ENCODE measurements around the gene PITX3. TPM values are rescaled to one million over a fixed set of nuclear protein-coding genes. Genes with fewer than 3 reads are reported as not detected.

The PITX3 gene
- polyA plus RNA-seq, 3 donors: not detected

GRCh38 chr10:102185272-102185671 lies 56.0 kb downstream of the PITX3 start:
- peaks cover 3 to 16% (median 6%) of the 10 kb centered on the region in 7 donors for H3K9me3 Mint-ChIP-seq
- Histone ChIP-seq H3K4me1 (ENCODE audit: control insufficient read depth in 1 of 2, insufficient read depth in 2 of 2, low read length in 2 of 2) (peaks cover 2 to 11% of the 10 kb centered on the region in 2 donors), H4K20me1 (ENCODE audit: insufficient read depth, low read length) (no peaks in the 10 kb centered on the region), H3K9me3 (replicated peaks in 1 of 2; ENCODE audit: control insufficient read depth in 1 of 2, insufficient read depth in 1 of 2, low read length in 2 of 2) (peaks cover 0 to 4% of the 10 kb centered on the region in 2 donors), H3K27me3 (ENCODE audit: control insufficient read depth in 2 of 2, insufficient read depth in 2 of 2, low read length in 2 of 2) (no peaks in the 10 kb centered on the region), H3K4me2 (replicated peaks; ENCODE audit: extremely low read depth, low read length, poor library complexity, severe bottlenecking) (no peak overlapping the region), H3K27ac (ENCODE audit: low read depth in 1 of 2, low read length in 2 of 2) (no peak overlapping the region), H3K36me3 (replicated peaks in 1 of 2; ENCODE audit: control insufficient read depth in 1 of 2, insufficient read depth in 2 of 2, low read length in 2 of 2) (no peaks in the 10 kb centered on the region), H2AFZ (ENCODE audit: insufficient read depth, low read depth, low read length, poor library complexity, severe bottlenecking) (no peak overlapping the region), H3K9ac (ENCODE audit: insufficient read depth, low read length, poor library complexity, severe bottlenecking) (no peak overlapping the region), H3K79me2 (ENCODE audit: insufficient read depth, low read length) (no peaks in the 10 kb centered on the region), H3K4me3 (replicated peaks in 1 of 3; ENCODE audit: low read depth in 2 of 3, low read length in 3 of 3) (no peak overlapping the region)
- H3K27me3 Mint-ChIP-seq (ENCODE audit: low read depth in 3 of 3): peaks cover 1 to 5% (median 2%) of the 10 kb centered on the region in 3 donors
- intact Hi-C loops (cut with micrococcal nuclease): no loop called here
- peaks cover 13% of the 10 kb centered on the region for H3K4me1 Mint-ChIP-seq
- H3K36me3 Mint-ChIP-seq: no peaks in the 10 kb centered on the region
- H3K4me3 Mint-ChIP-seq: no peak overlapping the region
- no peak for TF ChIP-seq CTCF (IDR thresholded peaks at IDR 0.05)
- no CpG with 5 or more reads among the region's 2 CpGs for WGBS (ENCODE audit: insufficient coverage)
- no peak for DNase-seq
- H3K27ac Mint-ChIP-seq: no peak overlapping the region

- Histone ChIP-seq H3K36me3 (replicated peaks in 1 of 2; ENCODE audit: control insufficient read depth in 1 of 2, insufficient read depth in 2 of 2, low read length in 2 of 2) (no peaks in the 10 kb centered on the region), H3K9ac (ENCODE audit: insufficient read depth, low read length, poor library complexity, severe bottlenecking) (no peak overlapping the region), H3K27ac (ENCODE audit: low read depth in 1 of 2, low read length in 2 of 2) (no peak overlapping the region), H3K4me2 (replicated peaks; ENCODE audit: extremely low read depth, low read length, poor library complexity, severe bottlenecking) (no peak overlapping the region), H2AFZ (ENCODE audit: insufficient read depth, low read depth, low read length, poor library complexity, severe bottlenecking) (no peak overlapping the region), H4K20me1 (ENCODE audit: insufficient read depth, low read length) (no peaks in the 10 kb centered on the region), H3K79me2 (ENCODE audit: insufficient read depth, low read length) (no peaks in the 10 kb centered on the region), H3K4me3 (replicated peaks in 1 of 3; ENCODE audit: low read depth in 2 of 3, low read length in 3 of 3) (no peak overlapping the region), H3K9me3 (replicated peaks in 1 of 2; ENCODE audit: control insufficient read depth in 1 of 2, insufficient read depth in 1 of 2, low read length in 2 of 2) (peaks cover 0 to 3% of the 10 kb centered on the region in 2 donors), H3K4me1 (ENCODE audit: control insufficient read depth in 1 of 2, insufficient read depth in 2 of 2, low read length in 2 of 2) (peaks cover 2 to 9% of the 10 kb centered on the region in 2 donors), H3K27me3 (ENCODE audit: control insufficient read depth in 2 of 2, insufficient read depth in 2 of 2, low read length in 2 of 2) (no peaks in the 10 kb centered on the region)
- Mint-ChIP-seq H3K9me3 (peaks cover 3 to 15% (median 4%) of the 10 kb centered on the region in 7 donors), H3K27me3 (ENCODE audit: low read depth in 3 of 3) (peaks cover 1 to 5% (median 3%) of the 10 kb centered on the region in 3 donors), H3K4me1 (peaks cover 13% of the 10 kb centered on the region), H3K36me3 (no peaks in the 10 kb centered on the region), H3K27ac (no peak overlapping the region), H3K4me3 (no peak overlapping the region)
- 100% methylated on average over 1 of the region's 2 CpGs for WGBS (ENCODE audit: insufficient coverage)
- intact Hi-C loops (cut with micrococcal nuclease): no loop called here
- DNase-seq: no peak
- TF ChIP-seq CTCF (IDR thresholded peaks at IDR 0.05): no peak
These were observed 56.7 kb downstream of the PITX3 start for GRCh38 chr10:102184606-102185005.

Other genes with a start within 250 kb of the PITX3 start
- 10 to 100 TPM; 20.4 to 26.3 (median 22.1) TPM for gene ARMH3, start 185.3 kb downstream of the PITX3 start, polyA plus RNA-seq
- gene HPS6, start 176.2 kb downstream of the PITX3 start, polyA plus RNA-seq: 10 to 100 TPM in 2 of 3 donors, 1 to 10 TPM in 1; 2.9 to 27.3 (median 23.6) TPM
- gene LDB1, start 121.1 kb downstream of the PITX3 start, polyA plus RNA-seq: 100 to 1,000 TPM in 1 of 3 donors, 10 to 100 TPM in 1, 1 to 10 TPM in 1; 8.7 to 103 (median 21.9) TPM
- gene PPRC1, start 108.5 kb downstream of the PITX3 start, polyA plus RNA-seq: 10 to 100 TPM in 1 of 3 donors, 1 to 10 TPM in 2; 1.1 to 15.6 (median 2.5) TPM
- 10 to 100 TPM in 2 of 3 donors, 1 to 10 TPM in 1; 10.0 to 32.1 (median 19.3) TPM for gene NOLC1, start 89.1 kb downstream of the PITX3 start, polyA plus RNA-seq
- gene ELOVL3, start 15.2 kb downstream of the PITX3 start, polyA plus RNA-seq: 1 to 10 TPM; 1.5 to 3.2 (median 2.2) TPM
- 10 to 100 TPM in 2 of 3 donors, 1 to 10 TPM in 1; 4.2 to 17.4 (median 11.9) TPM for gene GBF1, start 4.0 kb upstream of the PITX3 start, polyA plus RNA-seq
- 100 to 1,000 TPM in 1 of 3 donors, 10 to 100 TPM in 1, 1 to 10 TPM in 1; 6.8 to 111 (median 15.0) TPM for gene NFKB2, start 154.2 kb upstream of the PITX3 start, polyA plus RNA-seq
- 1 to 10 TPM in 2 of 3 donors, under 1 TPM in 1; 0.27 to 1.5 (median 1.1) TPM for gene PSD, start 177.3 kb upstream of the PITX3 start, polyA plus RNA-seq
- gene FBXL15, start 179.3 kb upstream of the PITX3 start, polyA plus RNA-seq: 10 to 100 TPM; 16.0 to 36.3 (median 25.5) TPM
- gene CUEDC2, start 191.1 kb upstream of the PITX3 start, polyA plus RNA-seq: 10 to 100 TPM; 58.5 to 70.2 (median 66.7) TPM
- under 1 TPM in 1 of 3 donors, not detected in 2; 0.27 TPM for gene C10orf95, start 210.0 kb upstream of the PITX3 start, polyA plus RNA-seq

All from CD14-positive monocyte (primary cell).